Liver (tissue), 9 donors: ENCODE measurements around the gene GPR141. TPM values are rescaled to one million over a fixed set of nuclear protein-coding genes. Genes with fewer than 3 reads are reported as not detected.
"Not testable (repeated sequence)": the region's sequence is repeated elsewhere in the genome, so short reads cannot be mapped to it uniquely, and the experiment has no call there.

ENCODE experiments used
- DNase-seq: peaks from one replicate; pipeline ENCODE4 v3.0.0-alpha.2; 2017; ENCODE audit warnings: low spot score
- H3K27ac ChIP-seq, 2 donors: one replicate each; pipeline ENCODE4 v1.7.0; 2013; ENCODE audit warnings: inconsistent platforms in 2 of 2, low read length in 2 of 2, control low read depth in 1 of 2, low read depth in 1 of 2, mild to moderate bottlenecking in 1 of 2
- H3K27me3 ChIP-seq, 4 donors: one replicate each; pipeline versions ENCODE4 v1.6.1 to v1.7.0; 2013; ENCODE audit warnings: low read length in 3 of 4, inconsistent platforms in 1 of 4, mild to moderate bottlenecking in 1 of 4, moderate library complexity in 1 of 4; ENCODE audit not compliant: control insufficient read depth in 4 of 4, insufficient read depth in 4 of 4
- H3K36me3 ChIP-seq, 4 donors: one replicate each; pipeline versions ENCODE4 v1.6.1 to v1.7.0; 2013; ENCODE audit warnings: low read length in 3 of 4, mild to moderate bottlenecking in 3 of 4, low read depth in 1 of 4, moderate library complexity in 1 of 4; ENCODE audit not compliant: control insufficient read depth in 4 of 4, insufficient read depth in 3 of 4
- H3K4me1 ChIP-seq, 4 donors: one replicate each; pipeline versions ENCODE4 v1.6.1 to v1.7.0; 2013; ENCODE audit warnings: low read length in 3 of 4, mild to moderate bottlenecking in 3 of 4, moderate library complexity in 1 of 4; ENCODE audit not compliant: control insufficient read depth in 4 of 4, insufficient read depth in 4 of 4
- H3K4me3 ChIP-seq, 3 donors: one replicate each; pipeline versions ENCODE4 v1.6.1 to v1.7.0; 2013; ENCODE audit warnings: low read length in 3 of 3, control low read depth in 1 of 3, low read depth in 1 of 3, mild to moderate bottlenecking in 1 of 3
- H3K9ac ChIP-seq, 2 donors: one replicate each; pipeline ENCODE4 v1.7.0; 2013; ENCODE audit warnings: low read length in 2 of 2, mild to moderate bottlenecking in 2 of 2, moderate library complexity in 2 of 2, control low read depth in 1 of 2, low read depth in 1 of 2
- H3K9me3 ChIP-seq, 4 donors: one replicate each; pipeline versions ENCODE4 v1.6.1 to v1.7.0; 2013; ENCODE audit warnings: low read length in 3 of 4; ENCODE audit not compliant: control insufficient read depth in 4 of 4
- EGR1 ChIP-seq, 2 donors: IDR thresholded peaks; 2 replicates each; pipeline ENCODE4 v1.6.1; 2016 to 2018; ENCODE audit warnings: antibody characterized with exemption in 2 of 2, low read depth in 2 of 2
- FOXA1 ChIP-seq: IDR thresholded peaks from 2 replicates; pipeline ENCODE4 v1.6.1; 2016; ENCODE audit warnings: antibody characterized with exemption
- GABPA ChIP-seq, 2 donors: IDR thresholded peaks in 1 of 2; conservative IDR thresholded peaks in 1 of 2; 2 replicates each; pipeline ENCODE4 v1.6.1; 2016; ENCODE audit warnings: antibody characterized with exemption in 2 of 2, mild to moderate bottlenecking in 1 of 2, moderate library complexity in 1 of 2
- HNF4A ChIP-seq, 2 donors: conservative IDR thresholded peaks; 2 replicates each; pipeline ENCODE4 v1.6.1; 2016; ENCODE audit warnings: antibody characterized with exemption in 2 of 2, mild to moderate bottlenecking in 2 of 2
- HNF4G ChIP-seq: IDR thresholded peaks from 2 replicates; pipeline ENCODE4 v1.6.1; 2016; ENCODE audit warnings: antibody characterized with exemption
- JUND ChIP-seq, 2 donors: IDR thresholded peaks; 2 replicates each; pipeline ENCODE4 v1.6.1; 2016; ENCODE audit warnings: antibody characterized with exemption in 2 of 2
- SP1 ChIP-seq: IDR thresholded peaks from 2 replicates; pipeline ENCODE4 v1.6.1; 2018; ENCODE audit warnings: antibody characterized with exemption, mild to moderate bottlenecking
- TAF1 ChIP-seq: conservative IDR thresholded peaks from 2 replicates; pipeline ENCODE4 v1.6.1; 2016; ENCODE audit warnings: antibody characterized with exemption, mild to moderate bottlenecking
- YY1 ChIP-seq: IDR thresholded peaks from 2 replicates; pipeline ENCODE4 v1.6.1; 2016; ENCODE audit warnings: antibody characterized with exemption, mild to moderate bottlenecking
- WGBS: extraction: QIAGEN DNeasy Blood & Tissue Kit; methylation state at CpG from one replicate; pipeline ENCODE4 v1.1.7; 2013; 5-methylcytosine and 5-hydroxymethylcytosine counted together
- polyA plus RNA-seq, 2 donors: library from polyadenylated mRNA; stranded (reverse) in 1 of 2; unstranded in 1 of 2; fragments of 200-250 nt in 1 of 2; fragments of >200 nt in 1 of 2; fragmentation: Nextera tagmentation in 1 of 2; extraction: Ambion mirVana in 1 of 2; gene quantifications; one replicate each; pipeline versions ENCODE4 v1.2.1 to v1.2.3, GENCODE V29; 2013 to 2015
- total RNA-seq, 2 donors: library from RNA; depleted of rRNA; stranded (reverse); fragments of >200 nt; gene quantifications; one replicate each; pipeline ENCODE4 v1.2.3, GENCODE V29; 2014
- TF ChIP-seq, protein P1 (sequence below): IDR thresholded peaks from 2 replicates; pipeline ENCODE4 v1.6.1; 2016; ENCODE audit warnings: antibody characterized with exemption, mild to moderate bottlenecking
- TF ChIP-seq, protein P2 (sequence below): fragments of 150-350 bp; IDR thresholded peaks from 2 replicates; pipeline ENCODE4 v1.5.1; 2017; ENCODE audit warnings: improper control_type of control experiment, low read depth, low read length; ENCODE audit not compliant: missing input control
- TF ChIP-seq, protein P3 (sequence below): IDR thresholded peaks from 2 replicates; pipeline ENCODE4 v1.6.1; 2016; ENCODE audit warnings: antibody characterized with exemption
- TF ChIP-seq, protein P4 (sequence below): IDR thresholded peaks from 2 replicates; pipeline ENCODE4 v1.6.1; 2016; ENCODE audit warnings: antibody characterized with exemption
- TF ChIP-seq, protein P5 (sequence below): IDR thresholded peaks from 2 replicates; pipeline ENCODE4 v1.6.1; 2016; ENCODE audit warnings: antibody characterized with exemption
- donor health status: healthy.
- donor health status: healthy.
- donor health status: healthy.
- donor health status: healthy.
- donor health status: healthy.

GPR141 gene
- total and polyA plus RNA-seq, 4 donors: 0.28 to 2.9 (median 1.4) TPM; not detected in 1

DNA sequence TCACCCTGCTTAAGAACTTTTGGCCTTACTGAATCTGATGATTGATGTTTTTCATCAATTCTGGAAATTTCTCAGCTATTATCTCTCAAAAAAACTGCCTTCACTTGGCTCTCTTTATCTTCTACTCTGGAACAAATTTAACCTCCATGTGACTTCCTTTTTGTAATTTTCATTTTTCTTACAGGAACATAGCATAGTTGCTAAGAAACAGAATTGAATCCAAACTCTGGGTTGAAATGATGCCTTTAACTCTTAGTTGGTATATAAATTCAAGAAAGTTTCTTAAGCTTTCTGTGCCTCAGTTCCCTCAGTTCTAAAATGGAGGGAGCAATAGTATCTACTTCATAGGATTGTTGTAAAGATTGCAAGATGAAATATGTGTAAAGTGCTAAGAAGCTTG, 19.8 kb downstream of the GPR141 start:
- H3K4me3 ChIP-seq: no peak overlapping the region
- TF ChIP-seq TAF1 (no peak), SP1 (no peak), YY1 (no peak), GABPA (IDR thresholded peaks at IDR 0.05 in 1 of 2, conservative IDR thresholded peaks at IDR 0.05 in 1 of 2) (no peak), FOXA1 (no peak), HNF4A (conservative IDR thresholded peaks at IDR 0.05) (no peak), EGR1 (IDR thresholded peaks at IDR 0.05; ENCODE audit: low read depth in 2 of 2) (no peak), JUND (IDR thresholded peaks at IDR 0.05) (no peak), HNF4G (no peak)
- TF ChIP-seq, protein P1, sequence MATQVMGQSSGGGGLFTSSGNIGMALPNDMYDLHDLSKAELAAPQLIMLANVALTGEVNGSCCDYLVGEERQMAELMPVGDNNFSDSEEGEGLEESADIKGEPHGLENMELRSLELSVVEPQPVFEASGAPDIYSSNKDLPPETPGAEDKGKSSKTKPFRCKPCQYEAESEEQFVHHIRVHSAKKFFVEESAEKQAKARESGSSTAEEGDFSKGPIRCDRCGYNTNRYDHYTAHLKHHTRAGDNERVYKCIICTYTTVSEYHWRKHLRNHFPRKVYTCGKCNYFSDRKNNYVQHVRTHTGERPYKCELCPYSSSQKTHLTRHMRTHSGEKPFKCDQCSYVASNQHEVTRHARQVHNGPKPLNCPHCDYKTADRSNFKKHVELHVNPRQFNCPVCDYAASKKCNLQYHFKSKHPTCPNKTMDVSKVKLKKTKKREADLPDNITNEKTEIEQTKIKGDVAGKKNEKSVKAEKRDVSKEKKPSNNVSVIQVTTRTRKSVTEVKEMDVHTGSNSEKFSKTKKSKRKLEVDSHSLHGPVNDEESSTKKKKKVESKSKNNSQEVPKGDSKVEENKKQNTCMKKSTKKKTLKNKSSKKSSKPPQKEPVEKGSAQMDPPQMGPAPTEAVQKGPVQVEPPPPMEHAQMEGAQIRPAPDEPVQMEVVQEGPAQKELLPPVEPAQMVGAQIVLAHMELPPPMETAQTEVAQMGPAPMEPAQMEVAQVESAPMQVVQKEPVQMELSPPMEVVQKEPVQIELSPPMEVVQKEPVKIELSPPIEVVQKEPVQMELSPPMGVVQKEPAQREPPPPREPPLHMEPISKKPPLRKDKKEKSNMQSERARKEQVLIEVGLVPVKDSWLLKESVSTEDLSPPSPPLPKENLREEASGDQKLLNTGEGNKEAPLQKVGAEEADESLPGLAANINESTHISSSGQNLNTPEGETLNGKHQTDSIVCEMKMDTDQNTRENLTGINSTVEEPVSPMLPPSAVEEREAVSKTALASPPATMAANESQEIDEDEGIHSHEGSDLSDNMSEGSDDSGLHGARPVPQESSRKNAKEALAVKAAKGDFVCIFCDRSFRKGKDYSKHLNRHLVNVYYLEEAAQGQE: no peak
- TF ChIP-seq, protein P2, sequence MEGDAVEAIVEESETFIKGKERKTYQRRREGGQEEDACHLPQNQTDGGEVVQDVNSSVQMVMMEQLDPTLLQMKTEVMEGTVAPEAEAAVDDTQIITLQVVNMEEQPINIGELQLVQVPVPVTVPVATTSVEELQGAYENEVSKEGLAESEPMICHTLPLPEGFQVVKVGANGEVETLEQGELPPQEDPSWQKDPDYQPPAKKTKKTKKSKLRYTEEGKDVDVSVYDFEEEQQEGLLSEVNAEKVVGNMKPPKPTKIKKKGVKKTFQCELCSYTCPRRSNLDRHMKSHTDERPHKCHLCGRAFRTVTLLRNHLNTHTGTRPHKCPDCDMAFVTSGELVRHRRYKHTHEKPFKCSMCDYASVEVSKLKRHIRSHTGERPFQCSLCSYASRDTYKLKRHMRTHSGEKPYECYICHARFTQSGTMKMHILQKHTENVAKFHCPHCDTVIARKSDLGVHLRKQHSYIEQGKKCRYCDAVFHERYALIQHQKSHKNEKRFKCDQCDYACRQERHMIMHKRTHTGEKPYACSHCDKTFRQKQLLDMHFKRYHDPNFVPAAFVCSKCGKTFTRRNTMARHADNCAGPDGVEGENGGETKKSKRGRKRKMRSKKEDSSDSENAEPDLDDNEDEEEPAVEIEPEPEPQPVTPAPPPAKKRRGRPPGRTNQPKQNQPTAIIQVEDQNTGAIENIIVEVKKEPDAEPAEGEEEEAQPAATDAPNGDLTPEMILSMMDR: no peak
- TF ChIP-seq, protein P3, sequence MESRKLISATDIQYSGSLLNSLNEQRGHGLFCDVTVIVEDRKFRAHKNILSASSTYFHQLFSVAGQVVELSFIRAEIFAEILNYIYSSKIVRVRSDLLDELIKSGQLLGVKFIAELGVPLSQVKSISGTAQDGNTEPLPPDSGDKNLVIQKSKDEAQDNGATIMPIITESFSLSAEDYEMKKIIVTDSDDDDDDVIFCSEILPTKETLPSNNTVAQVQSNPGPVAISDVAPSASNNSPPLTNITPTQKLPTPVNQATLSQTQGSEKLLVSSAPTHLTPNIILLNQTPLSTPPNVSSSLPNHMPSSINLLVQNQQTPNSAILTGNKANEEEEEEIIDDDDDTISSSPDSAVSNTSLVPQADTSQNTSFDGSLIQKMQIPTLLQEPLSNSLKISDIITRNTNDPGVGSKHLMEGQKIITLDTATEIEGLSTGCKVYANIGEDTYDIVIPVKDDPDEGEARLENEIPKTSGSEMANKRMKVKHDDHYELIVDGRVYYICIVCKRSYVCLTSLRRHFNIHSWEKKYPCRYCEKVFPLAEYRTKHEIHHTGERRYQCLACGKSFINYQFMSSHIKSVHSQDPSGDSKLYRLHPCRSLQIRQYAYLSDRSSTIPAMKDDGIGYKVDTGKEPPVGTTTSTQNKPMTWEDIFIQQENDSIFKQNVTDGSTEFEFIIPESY: no peak
- TF ChIP-seq, protein P4, sequence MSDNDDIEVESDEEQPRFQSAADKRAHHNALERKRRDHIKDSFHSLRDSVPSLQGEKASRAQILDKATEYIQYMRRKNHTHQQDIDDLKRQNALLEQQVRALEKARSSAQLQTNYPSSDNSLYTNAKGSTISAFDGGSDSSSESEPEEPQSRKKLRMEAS: no peak
- TF ChIP-seq, protein P5, sequence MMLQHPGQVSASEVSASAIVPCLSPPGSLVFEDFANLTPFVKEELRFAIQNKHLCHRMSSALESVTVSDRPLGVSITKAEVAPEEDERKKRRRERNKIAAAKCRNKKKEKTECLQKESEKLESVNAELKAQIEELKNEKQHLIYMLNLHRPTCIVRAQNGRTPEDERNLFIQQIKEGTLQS: no peak
- H3K27ac ChIP-seq: no peak overlapping the region
- no peak for DNase-seq
- H3K36me3 ChIP-seq: no peaks in the 10 kb centered on the region
- no peak overlapping the region for H3K9ac ChIP-seq
- peaks cover 0 to 1% (median 0%) of the 10 kb centered on the region in 4 donors for H3K27me3 ChIP-seq
- H3K9me3 ChIP-seq: no peaks in the 10 kb centered on the region
- no peaks in the 10 kb centered on the region for H3K4me1 ChIP-seq

DNA sequence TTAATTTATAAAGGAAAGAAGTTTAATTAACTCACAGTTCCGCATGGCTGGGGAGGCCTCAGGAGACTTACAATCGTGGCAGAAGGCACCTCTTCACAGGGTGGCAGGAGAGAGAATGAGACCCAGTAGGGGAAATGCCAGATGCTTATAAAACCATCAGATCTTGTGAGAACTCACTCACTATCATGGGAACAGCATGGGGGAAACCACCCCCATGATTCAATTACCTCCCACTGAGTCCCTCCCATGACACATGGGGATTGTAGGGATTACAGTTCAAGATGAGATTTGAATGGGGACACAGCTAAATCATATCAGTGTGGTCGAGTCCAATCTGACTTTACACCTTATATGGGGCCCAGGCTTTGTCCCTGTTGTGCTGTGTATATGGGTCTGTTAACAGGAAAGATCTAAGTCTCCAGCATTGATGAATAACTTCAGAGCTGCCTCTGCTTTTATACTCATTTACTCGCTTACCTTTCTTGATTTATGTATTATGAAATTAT, 20.8 kb downstream of the GPR141 start:
- WGBS: 76% methylated on average over 4 of the region's 4 CpGs
- not testable (repeated sequence) for H3K4me1 ChIP-seq, H3K27ac ChIP-seq, H3K9me3 ChIP-seq, H3K9ac ChIP-seq, H3K4me3 ChIP-seq, H3K27me3 ChIP-seq, H3K36me3 ChIP-seq, DNase-seq
